K562 (cell line): ENCODE results near the gene NXN. TPM values are rescaled to one million over a fixed set of nuclear protein-coding genes. Genes with fewer than 3 reads are reported as not detected.

Experiments
- ATAC-seq: fragments of 200-7000 bp; cut with Tn5 transposase; 3 replicates; pipeline ENCODE4 v1.9.1; 2020; ENCODE audit warnings: moderate library complexity
- BruUV-seq: library from RNA; stranded (reverse); fragments of 400-500 nt; replicated peaks from 2 replicates; lab custom pipeline; 2021; lab: Mats Ljungman, UMichigan
- CTCF ChIA-PET: fragments of 300-600 bp; formaldehyde crosslinking; extraction: SDS; loops from one replicate; lab custom pipeline; 2021; ENCODE audit warnings: low intra/inter-chr PET ratio; lab: Yijun Ruan, JAX
- POLR2A ChIA-PET: fragments of 300-600, 350-650 bp; sonication (Branson Sonifier 250); formaldehyde crosslinking; extraction: SDS; loops from one replicate; lab custom pipeline; 2021; ENCODE audit warnings: antibody characterized with exemption, inconsistent platforms; lab: Yijun Ruan, JAX
- DNase-seq, 4 experiments: peaks; one replicate each; pipeline versions ENCODE4 v3.0.0 to v3.0.0-alpha.2; 2011 to 2018; ENCODE audit warnings: low spot score in 3 of 4, mixed read lengths in 3 of 4; ENCODE audit errors: extremely low read depth in 1 of 4
- FAIRE-seq: peaks from 2 replicates; lab custom pipeline; 2011; peaks lifted over from hg19 to GRCh38; lab: Jason Lieb, UNC
- H2AFZ ChIP-seq: 2 replicates; pipeline ENCODE4 v1.6.0; 2011; ENCODE audit warnings: low read depth, low read length, control low read depth, inconsistent platforms
- H3K27ac ChIP-seq: fragments of 200-600 bp; 3 replicates; pipeline ENCODE4 v1.8.0; 2011; ENCODE audit warnings: low read depth, mild to moderate bottlenecking, control low read depth, inconsistent platforms, low read length, moderate library complexity, mixed read lengths; ENCODE audit errors: extremely low read depth
- H3K27me3 ChIP-seq, 2 experiments: fragments of 300-600 bp in 1 of 2; 2 replicates in 1 of 2; 3 replicates in 1 of 2; pipeline versions ENCODE4 v1.6.0 to v1.8.0; 2011; ENCODE audit warnings: inconsistent platforms in 2 of 2, low read length in 2 of 2, mild to moderate bottlenecking in 1 of 2, mixed read lengths in 1 of 2, moderate library complexity in 1 of 2; ENCODE audit not compliant: control insufficient read depth in 2 of 2, insufficient read depth in 2 of 2
- H3K36me3 ChIP-seq: fragments of 300-600 bp; 3 replicates; pipeline ENCODE4 v1.8.0; 2011; ENCODE audit warnings: mild to moderate bottlenecking, low read length, inconsistent platforms; ENCODE audit not compliant: control insufficient read depth, insufficient read depth
- H3K4me1 ChIP-seq, 2 experiments: fragments of 200-600 bp in 1 of 2; replicated peaks in 1 of 2; 2 replicates in 1 of 2; 3 replicates in 1 of 2; pipeline versions ENCODE4 v1.5.1 to v1.8.0; 2011; ENCODE audit warnings: inconsistent platforms in 2 of 2, low read length in 2 of 2, mild to moderate bottlenecking in 1 of 2, mixed read lengths in 1 of 2, moderate library complexity in 1 of 2; ENCODE audit not compliant: control insufficient read depth in 2 of 2, insufficient read depth in 2 of 2
- H3K4me2 ChIP-seq: 2 replicates; pipeline ENCODE4 v1.6.1; 2011; ENCODE audit warnings: low read length, control low read depth, inconsistent platforms, mixed read lengths; ENCODE audit not compliant: insufficient read depth
- H3K4me3 ChIP-seq: fragments of 200-600 bp; sonication (generic), shearing (Covaris generic); 2 replicates; pipeline ENCODE4 v1.5.1; 2016; ENCODE audit warnings: control low read depth, inconsistent platforms
- H3K79me2 ChIP-seq: fragments of 200-600 bp; 3 replicates; pipeline ENCODE4 v1.8.0; 2011; ENCODE audit warnings: low read length, inconsistent platforms; ENCODE audit not compliant: control insufficient read depth, insufficient read depth
- H3K9ac ChIP-seq, 2 experiments: 2 replicates each; pipeline versions ENCODE4 v1.6.0 to v1.6.1; 2011; ENCODE audit warnings: low read depth in 2 of 2, low read length in 2 of 2, control low read depth in 1 of 2, inconsistent platforms in 1 of 2, mild to moderate bottlenecking in 1 of 2, mixed read lengths in 1 of 2; ENCODE audit not compliant: insufficient read depth in 1 of 2
- H3K9me1 ChIP-seq: one replicate; pipeline ENCODE4 v1.6.0; 2011; ENCODE audit warnings: inconsistent platforms, mild to moderate bottlenecking, low read length, moderate library complexity; ENCODE audit not compliant: control insufficient read depth, insufficient read depth
- H3K9me3 ChIP-seq: replicated peaks from 2 replicates; pipeline ENCODE4 v1.5.1; 2011; ENCODE audit warnings: low read depth, low read length, inconsistent platforms; ENCODE audit not compliant: control insufficient read depth, insufficient read depth
- H4K20me1 ChIP-seq: replicated peaks from 2 replicates; pipeline ENCODE4 v1.6.1; 2011; ENCODE audit warnings: low read length, inconsistent platforms, mixed read lengths; ENCODE audit not compliant: control insufficient read depth, insufficient read depth
- CBX3 ChIP-seq, 2 experiments: IDR thresholded peaks; 1 replicate in 1 of 2; 2 replicates in 1 of 2; pipeline ENCODE4 v1.6.1; 2012; ENCODE audit warnings: inconsistent platforms in 2 of 2, low read length in 2 of 2, borderline replicate concordance in 1 of 2, control low read depth in 1 of 2
- JUN ChIP-seq, 2 experiments: sonication (generic) in 1 of 2; formaldehyde crosslinking in 1 of 2; IDR thresholded peaks; 2 replicates each; pipeline versions ENCODE4 v1.6.1 to v1.8.0; 2012 to 2022; ENCODE audit warnings: borderline replicate concordance in 2 of 2, mild to moderate bottlenecking in 2 of 2, improper control_type of control experiment in 1 of 2, low read depth in 1 of 2, low read length in 1 of 2, missing genetic modification reagents in 1 of 2
- NFE2 ChIP-seq: IDR thresholded peaks from 2 replicates; pipeline ENCODE4 v1.6.1; 2014; ENCODE audit warnings: antibody characterized with exemption, low read depth
- TAF1 ChIP-seq: IDR thresholded peaks from 2 replicates; pipeline ENCODE4 v1.6.1; 2011; ENCODE audit warnings: mild to moderate bottlenecking, low read length, moderate library complexity; ENCODE audit not compliant: insufficient read depth, control insufficient read depth, severe bottlenecking; ENCODE audit errors: extremely low read depth
- ZNF586 ChIP-seq: fragments of 450-650 bp; formaldehyde crosslinking; conservative IDR thresholded peaks from 2 replicates; pipeline ENCODE4 v1.4.0; 2020; ENCODE audit warnings: mild to moderate bottlenecking, moderate library complexity
- WGBS: fragments of 100-300 bp; shearing (Covaris generic); methylation state at CpG from one replicate; pipeline ENCODE4 v1.1.6; 2016; ENCODE audit warnings: low coverage, mixed read lengths; ENCODE audit not compliant: insufficient coverage; ENCODE audit errors: missing lambda C conversion rate; 5-methylcytosine and 5-hydroxymethylcytosine counted together
- in situ Hi-C: fragments of 300-500 bp; cut with MboI; formaldehyde crosslinking; loops from 4 replicates; pipeline ENCODE4 v1.15.0; 2018; ENCODE audit warnings: inconsistent platforms, mixed read lengths
- intact Hi-C: fragments of 100-400 bp; cut with micrococcal nuclease; formaldehyde crosslinking; loops from 2 replicates; pipeline ENCODE4 v1.14.2; 2022
- polyA plus RNA-seq, 8 experiments: library from polyadenylated mRNA; depleted of rRNA in 4 of 8; stranded (reverse) in 5 of 8; unstranded in 3 of 8; fragments of >200 nt; fragmentation: Nextera tagmentation in 2 of 8; fragmentation: Illumina TruSeq in 1 of 8; extraction: Ambion mirVana in 2 of 8; extraction: Trizol in 1 of 8; gene quantifications; 2 replicates each; pipeline versions ENCODE4 v1.2.1 to v1.2.3, GENCODE V29; 2011 to 2014; ENCODE audit warnings: inconsistent platforms in 1 of 8, missing spikeins in 1 of 8
- total RNA-seq, 7 experiments: library from RNA; depleted of rRNA in 6 of 7; stranded (reverse); fragments of >200 nt in 6 of 7; fragmentation: Illumina TruSeq in 2 of 7; extraction: Trizol in 2 of 7; gene quantifications; 2 replicates each; pipeline versions ENCODE4 v1.2.1 to v1.2.3, GENCODE V29; 2011 to 2021; ENCODE audit warnings: low replicate concordance in 1 of 7
- TF ChIP-seq, protein P1 (sequence below): fragments of 450-650 bp; IDR thresholded peaks from 2 replicates; pipeline ENCODE4 v1.6.1; 2016
- TF ChIP-seq, protein P2 (sequence below): fragments of 250-450 bp; sonication (Bioruptor Pico); IDR thresholded peaks from 2 replicates; pipeline ENCODE4 v1.4.0; 2020; ENCODE audit warnings: mild to moderate bottlenecking, moderate library complexity, borderline replicate concordance
- TF ChIP-seq, protein P3 (sequence below), 2 experiments: IDR thresholded peaks in 1 of 2; conservative IDR thresholded peaks in 1 of 2; 2 replicates each; pipeline ENCODE4 v1.6.1; 2016; ENCODE audit warnings: low read depth in 2 of 2, mild to moderate bottlenecking in 1 of 2, missing compliant biosample characterization in 1 of 2, missing genetic modification characterization in 1 of 2, moderate library complexity in 1 of 2

NXN gene
- total and polyA plus RNA-seq, 9 of the 15 experiments (the other 6 are each of a cell fraction or from before 2014, with no cell fraction given): 0.08 to 0.39 (median 0.29) TPM; not detected in 5

DNA sequence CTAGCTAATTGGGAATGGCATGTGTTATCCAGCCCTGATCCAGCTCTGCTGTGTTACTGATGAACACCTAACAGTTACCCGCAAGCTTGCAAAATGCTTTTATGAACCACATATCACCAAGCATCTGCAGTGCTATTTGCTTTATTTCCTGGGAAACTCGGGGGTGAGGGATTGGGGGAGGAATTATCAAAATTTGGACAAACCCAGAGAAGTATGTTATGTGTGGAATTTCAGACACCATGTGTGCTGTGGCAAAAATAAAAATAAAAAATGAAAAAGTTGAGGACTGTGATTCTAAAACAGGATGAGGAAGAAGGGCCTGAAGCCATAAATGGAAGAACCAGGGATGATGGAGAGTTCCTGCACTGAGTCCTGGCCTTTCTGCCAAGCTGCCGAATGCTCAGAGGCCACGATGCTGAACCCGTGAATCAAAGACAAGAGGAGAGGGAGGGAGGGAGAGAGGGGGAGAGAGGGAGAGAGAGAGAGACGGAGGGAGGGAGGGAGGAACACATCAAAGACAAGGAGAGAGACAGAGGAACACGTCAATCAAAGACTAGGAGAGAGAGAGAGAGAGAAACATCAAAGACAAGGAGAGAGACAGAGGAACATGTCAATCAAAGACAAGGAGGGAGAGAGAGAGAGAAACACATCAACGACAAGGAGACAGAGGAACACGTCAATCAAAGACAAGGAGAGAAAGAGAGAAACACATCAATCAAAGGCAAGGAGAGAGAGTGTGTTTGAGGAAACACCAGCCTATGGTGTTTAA lies 107.6 kb downstream of the NXN start:
- WGBS: 3% methylated on average over 5 of the region's 9 CpGs

More for the DNA sequence above, 107.6 kb downstream of the NXN start:
- Histone ChIP-seq H3K4me3 (no peak overlapping the region), H3K9me3 (no peaks in the 10 kb centered on the region), H3K27ac (no peak overlapping the region), H3K4me1 (no peaks in the 10 kb centered on the region; a peak in 1 of 5 replicates), H3K27me3 (peaks cover 18 to 36% of the 10 kb centered on the region in 2 experiments; a peak in 4 of 5 replicates), H4K20me1 (no peaks in the 10 kb centered on the region), H2AFZ (no peak overlapping the region), H3K9ac (no peak overlapping the region), H3K79me2 (no peaks in the 10 kb centered on the region), H3K9me1 (no peaks in the 10 kb centered on the region), H3K4me2 (no peak overlapping the region), H3K36me3 (no peaks in the 10 kb centered on the region)
- TF ChIP-seq, protein P1, sequence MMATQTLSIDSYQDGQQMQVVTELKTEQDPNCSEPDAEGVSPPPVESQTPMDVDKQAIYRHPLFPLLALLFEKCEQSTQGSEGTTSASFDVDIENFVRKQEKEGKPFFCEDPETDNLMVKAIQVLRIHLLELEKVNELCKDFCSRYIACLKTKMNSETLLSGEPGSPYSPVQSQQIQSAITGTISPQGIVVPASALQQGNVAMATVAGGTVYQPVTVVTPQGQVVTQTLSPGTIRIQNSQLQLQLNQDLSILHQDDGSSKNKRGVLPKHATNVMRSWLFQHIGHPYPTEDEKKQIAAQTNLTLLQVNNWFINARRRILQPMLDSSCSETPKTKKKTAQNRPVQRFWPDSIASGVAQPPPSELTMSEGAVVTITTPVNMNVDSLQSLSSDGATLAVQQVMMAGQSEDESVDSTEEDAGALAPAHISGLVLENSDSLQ: peak; percentile 73
- no peak for TF ChIP-seq CBX3 (IDR thresholded peaks at IDR 0.05; ENCODE audit: borderline replicate concordance in 1 of 2, low read length in 2 of 2)
- no peak for TF ChIP-seq JUN (IDR thresholded peaks at IDR 0.05; ENCODE audit: borderline replicate concordance, low read depth, low read length)
- TF ChIP-seq JUN (CRISPR knock-in tag; IDR thresholded peaks at IDR 0.05; ENCODE audit: borderline replicate concordance): no peak
- TF ChIP-seq, protein P2, sequence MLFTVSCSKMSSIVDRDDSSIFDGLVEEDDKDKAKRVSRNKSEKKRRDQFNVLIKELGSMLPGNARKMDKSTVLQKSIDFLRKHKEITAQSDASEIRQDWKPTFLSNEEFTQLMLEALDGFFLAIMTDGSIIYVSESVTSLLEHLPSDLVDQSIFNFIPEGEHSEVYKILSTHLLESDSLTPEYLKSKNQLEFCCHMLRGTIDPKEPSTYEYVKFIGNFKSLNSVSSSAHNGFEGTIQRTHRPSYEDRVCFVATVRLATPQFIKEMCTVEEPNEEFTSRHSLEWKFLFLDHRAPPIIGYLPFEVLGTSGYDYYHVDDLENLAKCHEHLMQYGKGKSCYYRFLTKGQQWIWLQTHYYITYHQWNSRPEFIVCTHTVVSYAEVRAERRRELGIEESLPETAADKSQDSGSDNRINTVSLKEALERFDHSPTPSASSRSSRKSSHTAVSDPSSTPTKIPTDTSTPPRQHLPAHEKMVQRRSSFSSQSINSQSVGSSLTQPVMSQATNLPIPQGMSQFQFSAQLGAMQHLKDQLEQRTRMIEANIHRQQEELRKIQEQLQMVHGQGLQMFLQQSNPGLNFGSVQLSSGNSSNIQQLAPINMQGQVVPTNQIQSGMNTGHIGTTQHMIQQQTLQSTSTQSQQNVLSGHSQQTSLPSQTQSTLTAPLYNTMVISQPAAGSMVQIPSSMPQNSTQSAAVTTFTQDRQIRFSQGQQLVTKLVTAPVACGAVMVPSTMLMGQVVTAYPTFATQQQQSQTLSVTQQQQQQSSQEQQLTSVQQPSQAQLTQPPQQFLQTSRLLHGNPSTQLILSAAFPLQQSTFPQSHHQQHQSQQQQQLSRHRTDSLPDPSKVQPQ (CRISPR knock-in tag): no peak
- no peak for TF ChIP-seq ZNF586
- no peak for TF ChIP-seq TAF1
- TF ChIP-seq, protein P3, sequence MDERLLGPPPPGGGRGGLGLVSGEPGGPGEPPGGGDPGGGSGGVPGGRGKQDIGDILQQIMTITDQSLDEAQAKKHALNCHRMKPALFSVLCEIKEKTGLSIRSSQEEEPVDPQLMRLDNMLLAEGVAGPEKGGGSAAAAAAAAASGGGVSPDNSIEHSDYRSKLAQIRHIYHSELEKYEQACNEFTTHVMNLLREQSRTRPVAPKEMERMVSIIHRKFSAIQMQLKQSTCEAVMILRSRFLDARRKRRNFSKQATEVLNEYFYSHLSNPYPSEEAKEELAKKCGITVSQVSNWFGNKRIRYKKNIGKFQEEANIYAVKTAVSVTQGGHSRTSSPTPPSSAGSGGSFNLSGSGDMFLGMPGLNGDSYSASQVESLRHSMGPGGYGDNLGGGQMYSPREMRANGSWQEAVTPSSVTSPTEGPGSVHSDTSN (CRISPR knock-in tag; IDR thresholded peaks at IDR 0.05; ENCODE audit: low read depth): no peak
- TF ChIP-seq, protein P3 (tag; conservative IDR thresholded peaks at IDR 0.05; ENCODE audit: low read depth): peak; percentile 25; the same call in 1 of the 2 replicates
- TF ChIP-seq NFE2: no peak
- CTCF ChIA-PET: no interaction called here
- FAIRE-seq (no peak), ATAC-seq (no peak), DNase-seq (no peak)
- POLR2A ChIA-PET: interaction anchor here (0.6 to 0.7 kb wide), 2 partner anchors 13 to 410 kb away, joined by 3 read pairs; no protein-coding TSS in a partner anchor
- no TSS peak for BruUV-seq
- in situ Hi-C loops: no loop called here
- intact Hi-C loops: no loop called here
